NCI-H526 (cell line): Measurements from ENCODE around the gene CPNE8.

Experiments
- DNase-seq, 2 experiments: peaks; one replicate each; lab custom pipeline; 2025; lab: John Stamatoyannopoulos, UW

CPNE8 gene

GRCh38 chr12:38728894-38729293 is 176.5 kb downstream of the CPNE8 start:
- DNase-seq: no peak

DNA sequence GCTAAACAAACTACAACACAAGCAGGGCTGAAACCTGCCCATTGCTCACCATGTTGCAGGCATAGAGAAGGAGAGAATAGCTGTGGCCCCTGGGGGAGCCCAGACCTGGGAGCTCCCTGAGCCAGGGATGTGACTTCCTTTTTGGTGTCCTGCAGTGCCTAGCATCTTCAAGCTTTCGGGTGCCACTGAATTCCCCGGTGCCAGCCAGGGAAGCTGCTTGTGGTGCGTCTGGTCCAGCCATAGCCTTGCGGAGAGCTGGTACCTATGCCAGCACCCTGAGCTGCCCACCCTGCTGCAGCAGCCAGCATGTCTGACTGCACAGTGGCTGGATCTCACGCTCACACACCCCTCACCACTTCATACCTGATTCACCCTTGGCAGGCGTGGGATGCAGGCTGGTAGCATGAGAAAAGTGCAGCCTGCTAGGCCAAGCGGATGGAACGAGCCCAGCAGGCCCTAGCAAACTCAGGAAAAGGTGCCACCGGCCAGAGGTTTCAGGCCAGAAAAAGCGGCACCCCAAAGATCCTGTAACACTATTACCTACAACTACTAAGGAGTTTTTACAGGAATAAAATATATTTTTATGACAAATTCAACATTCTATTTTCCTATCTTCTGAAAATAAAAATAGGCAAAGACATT is 183.7 kb downstream of the CPNE8 start:
- DNase-seq: no peak

- DNase-seq: no peak
These were observed 184.7 kb downstream of the CPNE8 start for GRCh38 chr12:38720661-38721060.

- no peak for DNase-seq
These were observed 192.1 kb downstream of the CPNE8 start for GRCh38 chr12:38713294-38713693.

GRCh38 chr12:38711054-38711453 is 194.3 kb downstream of the CPNE8 start:
- no peak for DNase-seq

- DNase-seq: no peak
These were observed 196.9 kb downstream of the CPNE8 start for GRCh38 chr12:38708466-38708865.

DNA sequence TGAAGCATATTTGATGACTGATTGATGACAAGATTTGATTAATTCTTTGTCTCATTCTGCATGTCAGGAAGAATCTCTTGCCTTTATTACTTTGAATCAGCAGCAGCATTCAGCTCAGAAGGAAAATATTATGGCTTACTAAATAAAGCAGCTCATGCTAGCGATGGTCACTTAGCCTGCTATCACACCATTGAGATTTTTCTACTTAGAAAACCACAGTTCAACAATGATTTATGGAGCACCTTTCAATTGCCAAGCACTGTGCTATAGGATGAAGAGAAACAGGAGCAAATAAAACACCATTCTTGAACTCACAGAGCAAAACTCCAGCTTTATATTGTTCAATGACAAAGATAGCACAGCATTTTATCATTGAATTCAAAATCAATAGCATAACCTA is 197.7 kb downstream of the CPNE8 start:
- no peak for DNase-seq

GRCh38 chr12:38697289-38697688 is 208.1 kb downstream of the CPNE8 start:
- DNase-seq: no peak

GRCh38 chr12:38695057-38695456 is 210.3 kb downstream of the CPNE8 start:
- DNase-seq: no peak

- no peak for DNase-seq
These were observed 214.2 kb downstream of the CPNE8 start for GRCh38 chr12:38691164-38691563.

GRCh38 chr12:38690646-38691045 is 214.7 kb downstream of the CPNE8 start:
- DNase-seq: no peak

DNA sequence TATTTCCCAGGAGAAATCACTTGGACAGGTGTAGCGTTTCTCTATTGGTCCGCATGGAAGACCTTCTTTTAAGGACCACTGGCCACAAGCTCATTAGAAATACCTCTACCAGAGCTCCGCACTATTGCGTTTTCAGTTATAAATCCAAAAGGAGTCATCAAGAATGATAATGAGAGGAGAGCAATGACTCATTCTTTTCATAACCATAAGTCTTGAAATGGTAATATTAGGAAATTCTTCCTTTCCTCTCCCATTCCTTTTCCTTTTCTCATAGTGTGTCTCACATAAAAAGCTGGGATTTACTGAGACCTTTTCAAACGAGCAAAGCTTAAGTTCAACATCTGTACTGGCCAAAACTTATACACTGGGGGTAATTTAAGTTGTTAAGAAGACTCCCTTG is 215.7 kb downstream of the CPNE8 start:
- DNase-seq: no peak

DNA sequence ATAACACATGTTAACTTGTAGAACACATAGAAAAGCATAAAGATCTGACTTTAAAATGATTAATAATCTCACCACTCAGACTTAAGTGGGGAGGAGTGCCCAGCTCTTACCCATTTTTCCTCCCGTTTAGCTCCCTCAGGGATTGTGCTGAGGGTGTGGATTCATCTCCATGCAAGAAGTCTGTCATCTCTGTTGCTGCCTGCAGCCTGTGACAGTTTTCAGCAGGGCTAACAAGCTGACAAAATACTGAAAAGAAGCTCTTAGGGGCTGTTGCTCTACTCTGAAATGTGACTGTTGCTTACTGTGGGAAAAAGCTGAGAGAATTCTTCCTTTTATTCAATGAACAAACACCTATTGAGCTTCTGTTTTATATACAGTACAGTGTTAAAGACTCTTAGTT is 216.2 kb downstream of the CPNE8 start:
- DNase-seq: no peak

DNA sequence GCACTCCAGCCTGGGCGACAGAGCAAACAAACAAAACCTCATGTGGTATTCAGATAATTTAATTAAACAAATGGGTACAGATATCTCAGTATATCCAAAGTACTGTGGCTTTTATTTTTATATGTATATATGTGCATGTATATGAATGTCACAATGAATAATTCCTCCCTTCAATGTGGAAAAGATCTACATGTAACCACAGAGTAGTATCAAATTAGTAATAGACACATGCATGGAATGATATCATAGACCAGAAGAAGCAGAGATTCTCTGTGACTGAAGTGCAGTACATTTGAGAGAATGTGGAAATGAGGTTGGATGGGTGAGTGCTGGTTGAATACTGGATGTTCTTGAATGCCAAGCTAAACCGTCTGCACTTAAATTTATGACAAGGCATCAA is 222.9 kb downstream of the CPNE8 start:
- DNase-seq: no peak

- DNase-seq: no peak
These were observed 235.9 kb downstream of the CPNE8 start for GRCh38 chr12:38669530-38669929.

GRCh38 chr12:38669081-38669480 is 236.3 kb downstream of the CPNE8 start:
- no peak for DNase-seq

DNA sequence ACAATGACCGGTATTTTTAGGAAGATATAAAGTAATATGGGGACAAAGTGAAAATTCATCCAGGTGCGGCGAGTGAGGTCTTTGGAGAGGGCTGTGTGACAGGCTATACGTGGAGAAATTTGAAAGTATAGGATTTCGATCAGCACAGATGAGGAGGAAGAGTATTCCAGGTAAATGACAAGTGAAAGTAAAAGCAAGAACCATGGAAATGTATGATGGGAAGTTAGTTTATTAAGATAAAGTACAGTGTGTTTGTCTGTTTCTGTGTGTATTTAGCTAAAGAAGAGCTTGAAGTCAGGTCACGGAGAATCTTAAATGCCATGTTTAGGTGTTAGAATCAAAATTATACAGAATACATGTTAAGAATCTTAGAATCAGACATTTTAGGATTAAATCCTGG is 239.0 kb downstream of the CPNE8 start:
- no peak for DNase-seq

- peak in 1 of 2 experiments; percentile 16 for DNase-seq
These were observed 240.6 kb downstream of the CPNE8 start for GRCh38 chr12:38664661-38665269.

DNA sequence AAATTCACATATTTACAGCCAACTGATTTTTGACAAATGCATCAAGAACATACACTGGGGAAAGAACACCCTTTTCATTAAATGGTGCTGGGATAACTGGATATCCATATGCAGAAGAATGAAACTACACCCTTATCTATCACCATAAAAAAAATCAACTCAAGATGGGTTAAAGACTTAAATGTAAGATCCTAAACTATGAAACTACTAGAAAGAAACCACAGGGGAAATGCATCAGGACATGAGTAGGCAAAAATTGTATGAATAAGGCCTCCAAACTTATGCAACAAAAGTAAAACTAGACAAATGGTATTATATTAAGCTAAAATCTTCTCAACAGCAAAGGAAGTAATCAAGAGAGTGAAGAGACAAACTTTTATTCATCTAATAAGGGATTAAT is 242.6 kb downstream of the CPNE8 start:
- DNase-seq: no peak

GRCh38 chr12:38653650-38654049 is 251.7 kb downstream of the CPNE8 start:
- DNase-seq: no peak

- DNase-seq: no peak
These were observed 256.6 kb downstream of the CPNE8 start for GRCh38 chr12:38648813-38649212.

DNA sequence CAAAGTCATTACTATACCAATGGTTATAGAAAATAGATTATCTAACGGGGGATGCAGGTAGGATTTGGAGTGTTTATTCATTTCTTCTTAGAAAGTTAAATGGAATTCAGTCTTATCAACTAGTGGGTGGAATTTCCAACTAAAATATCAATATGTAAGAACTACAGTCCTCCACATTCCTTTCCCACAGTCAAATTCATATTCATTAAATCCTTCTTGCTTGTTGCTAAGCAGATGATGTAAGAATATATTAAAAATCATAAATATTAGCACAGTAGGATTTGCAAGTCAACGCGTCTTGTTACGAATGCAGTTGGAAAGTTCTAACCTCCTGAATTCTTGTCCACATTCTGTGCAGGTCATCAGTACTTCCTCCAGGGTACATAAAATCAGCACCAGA is 259.2 kb downstream of the CPNE8 start:
- DNase-seq: no peak

GRCh38 chr12:38639625-38640024 is 265.8 kb downstream of the CPNE8 start:
- DNase-seq: no peak

DNA sequence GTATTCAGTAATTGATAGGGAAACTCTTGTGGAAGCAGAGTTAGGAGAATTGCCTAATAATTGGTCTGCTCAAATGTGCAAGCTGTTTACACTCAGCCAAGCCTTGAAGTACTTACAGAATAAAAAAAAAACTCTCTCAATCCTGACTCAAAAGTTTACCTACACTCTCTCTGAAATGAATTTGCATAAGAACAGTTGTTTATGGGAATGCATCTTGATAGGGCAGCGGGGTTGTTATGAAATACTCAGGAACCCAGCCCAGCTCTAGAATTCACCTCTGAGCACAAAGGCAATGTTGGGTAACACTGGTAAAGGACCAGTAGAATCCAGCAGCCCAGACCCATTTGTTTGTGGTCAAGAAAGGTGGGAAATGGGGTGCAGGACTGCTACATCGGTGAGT is 267.0 kb downstream of the CPNE8 start:
- DNase-seq: no peak
